ENCODE data around the gene RDH11. TPM values are rescaled to one million over a fixed set of nuclear protein-coding genes. Genes with fewer than 3 reads are reported as not detected.

The RDH11 gene
- polyA plus RNA-seq, 12 donors, result 38.3 to 391 (median 49.7) TPM

DNA sequence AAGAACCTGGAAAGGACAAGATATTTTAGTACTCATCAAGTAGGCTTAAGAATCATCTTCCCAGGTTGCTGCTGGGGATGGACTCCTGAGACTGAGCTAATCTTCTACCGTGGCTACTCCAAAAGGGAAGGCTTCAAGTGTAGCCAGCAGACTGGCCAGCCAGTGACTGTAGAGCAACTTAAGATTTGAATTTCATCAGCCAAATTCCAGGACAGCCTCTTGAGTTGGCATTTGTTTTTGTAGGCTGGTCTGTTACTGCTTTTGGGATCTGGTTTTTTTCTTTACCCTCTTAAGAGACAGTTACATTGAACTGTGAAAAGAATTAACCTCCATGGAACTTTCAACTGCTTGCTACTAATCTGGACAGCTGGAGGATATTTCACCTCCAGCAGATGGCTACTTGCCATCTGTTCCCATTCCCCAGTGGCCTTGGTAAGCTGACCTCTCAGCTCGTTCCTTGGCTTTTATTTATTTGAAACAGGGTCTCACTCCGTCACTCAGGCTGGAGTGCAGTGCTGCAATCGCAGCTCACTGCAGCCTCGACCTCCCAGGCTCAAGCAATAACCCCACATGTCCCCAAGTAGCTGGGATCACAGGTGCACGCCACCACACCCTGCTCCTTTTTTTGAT, 41.8 kb downstream of the RDH11 start:
- DNase-seq, result no peak

DNA sequence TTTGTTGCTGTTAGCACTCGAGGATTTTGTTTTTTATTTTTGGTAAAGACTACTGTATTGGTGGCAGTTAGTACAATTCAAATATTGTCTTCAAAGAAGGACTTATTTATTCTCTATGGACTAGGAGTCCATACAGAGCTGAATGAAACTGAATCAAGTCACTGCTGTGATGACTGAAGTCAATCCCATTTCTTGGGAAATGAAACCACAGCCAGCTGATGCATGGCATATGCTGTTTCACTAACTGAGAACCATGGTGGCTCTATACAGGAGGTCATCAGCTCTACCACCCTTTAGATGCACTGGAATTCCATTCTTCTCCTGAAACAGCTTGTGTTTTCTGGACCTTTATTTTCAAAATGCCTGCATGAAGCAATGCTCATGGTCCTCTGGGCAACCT, 43.4 kb downstream of the RDH11 start:
- DNase-seq, result no peak

GRCh38 chr14:67650694-67651093, 44.9 kb downstream of the RDH11 start:
- DNase-seq, result no peak

- DNase-seq, result no peak
Observed at GRCh38 chr14:67650151-67650550, 45.4 kb downstream of the RDH11 start.

GRCh38 chr14:67646131-67646530, 49.4 kb downstream of the RDH11 start:
- DNase-seq, result no peak

- DNase-seq, result no peak
Observed at GRCh38 chr14:67645414-67645813, 50.1 kb downstream of the RDH11 start.

- no peak for DNase-seq
Observed at GRCh38 chr14:67644428-67644827, 51.1 kb downstream of the RDH11 start.

DNA sequence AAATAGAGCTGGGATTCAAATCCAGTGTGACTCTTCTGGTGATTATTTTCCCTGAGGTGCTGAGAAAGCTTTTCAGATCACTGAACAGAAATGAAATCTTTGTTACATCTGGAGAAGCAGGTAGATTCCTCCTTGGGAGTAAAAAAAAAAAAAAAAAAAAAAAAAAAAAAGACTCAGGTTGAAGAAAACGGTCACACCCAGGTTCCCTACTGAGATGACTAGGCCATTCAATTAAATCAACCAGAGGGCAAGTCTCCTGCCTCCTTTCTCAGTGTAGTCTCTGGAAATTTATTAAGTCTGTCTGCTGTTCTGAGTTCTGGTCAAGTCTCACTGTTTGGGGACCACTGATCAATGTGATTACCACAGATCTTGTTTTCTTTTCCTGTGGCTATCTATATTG, 51.9 kb downstream of the RDH11 start:
- DNase-seq, result no peak

GRCh38 chr14:67641902-67642749, 53.4 kb downstream of the RDH11 start:
- DNase-seq, result no peak

GRCh38 chr14:67641480-67641879, 54.1 kb downstream of the RDH11 start:
- DNase-seq, result no peak

GRCh38 chr14:67638642-67639041, 56.9 kb downstream of the RDH11 start:
- no peak for DNase-seq

GRCh38 chr14:67636361-67636919, 59.1 kb downstream of the RDH11 start:
- no peak for DNase-seq

- no peak for DNase-seq
Observed at GRCh38 chr14:67633451-67634147, 62.0 kb downstream of the RDH11 start.

GRCh38 chr14:67630938-67631337, 64.6 kb downstream of the RDH11 start:
- no peak for DNase-seq

DNA sequence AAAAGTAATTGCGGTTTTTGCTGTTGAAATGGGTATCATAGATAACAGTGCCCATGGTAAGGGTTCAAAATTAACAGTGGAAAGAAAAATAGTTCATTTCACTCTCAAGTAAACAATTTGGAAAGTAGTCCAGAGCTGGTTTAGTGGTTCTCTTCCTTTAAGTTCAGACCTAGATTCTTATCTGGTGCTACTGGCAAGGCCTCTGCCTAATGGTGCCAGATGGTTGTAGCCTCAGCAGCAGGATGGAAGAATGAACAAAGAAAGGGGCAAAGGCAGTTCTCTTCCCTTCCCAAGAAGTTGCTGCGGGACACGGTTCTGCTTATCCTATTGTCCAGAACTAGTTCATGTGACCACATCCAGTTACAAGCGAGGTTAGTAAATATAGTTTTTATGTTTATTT, 65.4 kb downstream of the RDH11 start:
- no peak for DNase-seq

DNA sequence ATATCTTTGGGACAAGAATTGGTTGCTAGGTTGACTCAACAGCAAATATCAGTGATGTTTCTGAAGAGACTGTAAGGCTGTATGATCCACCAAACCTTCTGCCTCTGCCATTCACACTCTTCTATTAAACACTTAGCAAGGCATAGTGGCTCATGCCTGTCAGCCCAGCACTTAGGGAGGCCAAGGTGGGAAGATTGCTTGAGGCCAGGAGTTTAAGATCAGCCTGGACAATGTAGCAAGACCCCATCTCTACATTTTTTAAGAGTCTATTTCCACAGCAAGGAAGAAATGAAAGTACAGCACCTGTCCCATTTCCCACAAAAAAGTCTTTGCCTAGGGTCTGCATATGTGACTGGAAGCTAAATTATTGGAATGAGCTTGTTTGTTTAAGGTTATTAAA, 68.0 kb downstream of the RDH11 start:
- DNase-seq, result no peak

Other genes with a start within 250 kb of the RDH11 start
- under 1 TPM in 10 of 12 donors, not detected in 2; 0.19 to 0.94 (median 0.35) TPM for gene TMEM229B, start 207.0 kb downstream of the RDH11 start, polyA plus RNA-seq (ENCODE audit: insufficient read length in 12 of 12)
- 10 to 100 TPM in 2 of 12 donors, 1 to 10 TPM in 8, under 1 TPM in 1, not detected in 1; 1.00 to 13.1 (median 1.7) TPM for gene PLEKHH1, start 162.5 kb downstream of the RDH11 start, polyA plus RNA-seq (ENCODE audit: insufficient read length in 12 of 12)
- 10 to 100 TPM in 10 of 12 donors, not detected in 2; 12.6 to 18.2 (median 15.7) TPM for gene PIGH, start 95.5 kb downstream of the RDH11 start, polyA plus RNA-seq (ENCODE audit: insufficient read length in 12 of 12)
- gene ARG2, start 75.8 kb downstream of the RDH11 start, polyA plus RNA-seq (ENCODE audit: insufficient read length in 12 of 12), result 1 to 10 TPM in 9 of 12 donors, under 1 TPM in 1, not detected in 2; 0.98 to 4.1 (median 2.4) TPM
- 10 to 100 TPM in 11 of 12 donors, not detected in 1; 75.5 to 95.5 (median 83.9) TPM for gene VTI1B, start 21.1 kb downstream of the RDH11 start, polyA plus RNA-seq (ENCODE audit: insufficient read length in 12 of 12)
- 1 to 10 TPM in 3 of 12 donors, under 1 TPM in 7, not detected in 2; 0.32 to 1.5 (median 0.79) TPM for gene RDH12, start 6.1 kb upstream of the RDH11 start, polyA plus RNA-seq (ENCODE audit: insufficient read length in 12 of 12)
- 10 to 100 TPM in 10 of 12 donors, 1 to 10 TPM in 1, not detected in 1; 7.2 to 22.9 (median 13.6) TPM for gene ZFYVE26, start 120.8 kb upstream of the RDH11 start, polyA plus RNA-seq (ENCODE audit: insufficient read length in 12 of 12)
- gene RAD51B, start 124.0 kb upstream of the RDH11 start, polyA plus RNA-seq (ENCODE audit: insufficient read length in 12 of 12), result 10 to 100 TPM in 4 of 12 donors, 1 to 10 TPM in 6, not detected in 2; 6.3 to 13.1 (median 9.7) TPM

Measured in muscle of arm (tissue), 12 donors.